Measurements from ENCODE around the gene PCSK4. TPM values are rescaled to one million over a fixed set of nuclear protein-coding genes. Genes with fewer than 3 reads are reported as not detected.
"Not testable (repeated sequence)": the region's sequence is repeated elsewhere in the genome, so short reads cannot be mapped to it uniquely, and the experiment has no call there.

Gene PCSK4
- polyA plus RNA-seq, 1 of the 3 experiments (the other 2 are of a cell fraction) = 6.6 TPM

- no peak overlapping the region for H3K4me3 ChIP-seq (ENCODE audit: low read depth in 2 of 2, low read length in 1 of 2)
- no peak for DNase-seq
- no peak overlapping the region for H3K9ac ChIP-seq
- 70% methylated on average over 9 of the region's 9 CpGs for WGBS (ENCODE audit: low lambda C conversion rate)
- no peak overlapping the region for H2AFZ ChIP-seq (ENCODE audit: low read depth)
- no peak overlapping the region for H3K4me2 ChIP-seq
- no peaks in the 10 kb centered on the region for H3K79me2 ChIP-seq (ENCODE audit: insufficient read depth)
- no peak for TF ChIP-seq CTCF (IDR thresholded peaks at IDR 0.05)
- TF ChIP-seq MAX (IDR thresholded peaks at IDR 0.05; ENCODE audit: low read depth) = no peak
- TF ChIP-seq CHD2 (IDR thresholded peaks at IDR 0.05; ENCODE audit: low read length, partially characterized antibody) = no peak
- no peak for TF ChIP-seq RFX5 (IDR thresholded peaks at IDR 0.05; ENCODE audit: low read length)
- TF ChIP-seq SIN3A (IDR thresholded peaks at IDR 0.05; ENCODE audit: borderline replicate concordance, low read depth, low read length) = no peak
- no peak for TF ChIP-seq TAF1 (IDR thresholded peaks at IDR 0.05; ENCODE audit: borderline replicate concordance, low read depth, low read length)
- TF ChIP-seq SMC3 (IDR thresholded peaks at IDR 0.05; ENCODE audit: low read depth, low read length) = no peak
- CTCF ChIA-PET = interaction anchor here (0.8 to 3.0 kb wide), 3 partner anchors 10 to 46 kb away, joined by 3 to 9 read pairs (median 4); no protein-coding TSS in a partner anchor
- POLR2A ChIA-PET = no interaction called here
- H3K4me1 ChIP-seq (ENCODE audit: control insufficient read depth in 1 of 2, insufficient read depth in 2 of 2, low read depth in 1 of 2, low read length in 1 of 2) = peaks cover 5 to 7% of the 10 kb centered on the region in 2 experiments; a peak in 2 of 4 replicates
- 0 out of 2 replicates have a peak, but pooled peaks cover 5% of the 10 kb centered on the region for H3K27me3 ChIP-seq (ENCODE audit: insufficient read depth)
- H3K9me2 ChIP-seq = no peaks in the 10 kb centered on the region
- H3K9me3 ChIP-seq = no peaks in the 10 kb centered on the region
- no peaks in the 10 kb centered on the region for H3K36me3 ChIP-seq (replicated peaks in 1 of 2; ENCODE audit: control insufficient read depth in 1 of 2, insufficient read depth in 2 of 2, low read length in 1 of 2)
- no peaks in the 10 kb centered on the region for H4K20me1 ChIP-seq (ENCODE audit: insufficient read depth)
- H3F3A ChIP-seq (replicated peaks; ENCODE audit: insufficient read depth) = peaks cover 8% of the 10 kb centered on the region
- no peak overlapping the region for H3K27ac ChIP-seq (ENCODE audit: low read depth in 2 of 2, low read length in 1 of 2)
These were observed 11.0 kb upstream of the PCSK4 start for GRCh38 chr19:1501200-1501595.

- H3K27ac ChIP-seq (ENCODE audit: low read depth in 2 of 2, low read length in 1 of 2); H3K4me1 ChIP-seq (ENCODE audit: control insufficient read depth in 1 of 2, insufficient read depth in 2 of 2, low read depth in 1 of 2, low read length in 1 of 2); H3K4me3 ChIP-seq (ENCODE audit: low read depth in 2 of 2, low read length in 1 of 2); H3K79me2 ChIP-seq (ENCODE audit: insufficient read depth); H3K4me2 ChIP-seq; H3F3A ChIP-seq (replicated peaks; ENCODE audit: insufficient read depth); H4K20me1 ChIP-seq (ENCODE audit: insufficient read depth); DNase-seq; H3K36me3 ChIP-seq (replicated peaks in 1 of 2; ENCODE audit: control insufficient read depth in 1 of 2, insufficient read depth in 2 of 2, low read length in 1 of 2); CTCF ChIA-PET; H2AFZ ChIP-seq (ENCODE audit: low read depth); POLR2A ChIA-PET; H3K9me3 ChIP-seq; H3K9me2 ChIP-seq; H3K27me3 ChIP-seq (ENCODE audit: insufficient read depth); H3K9ac ChIP-seq: not testable (repeated sequence)
- WGBS (ENCODE audit: low lambda C conversion rate) = 40% methylated on average over 1 of the region's 34 CpGs
These were observed 9.1 kb upstream of the PCSK4 start for GRCh38 chr19:1499231-1499630.

GRCh38 chr19:1497578-1498235, 7.6 kb upstream of the PCSK4 start:
- H3K9me2 ChIP-seq = no peaks in the 10 kb centered on the region
- CTCF ChIA-PET = no interaction called here
- no peaks in the 10 kb centered on the region for H3K27me3 ChIP-seq (ENCODE audit: insufficient read depth)
- WGBS (ENCODE audit: low lambda C conversion rate) = 77% methylated on average over 4 of the region's 25 CpGs
- H3K9me3 ChIP-seq = no peaks in the 10 kb centered on the region
- POLR2A ChIA-PET = no interaction called here
- no peak for DNase-seq
- no peak overlapping the region for H3K4me2 ChIP-seq
- no peak overlapping the region for H3K27ac ChIP-seq (ENCODE audit: low read depth in 2 of 2, low read length in 1 of 2)
- no peaks in the 10 kb centered on the region for H4K20me1 ChIP-seq (ENCODE audit: insufficient read depth)
- H3K79me2 ChIP-seq (ENCODE audit: insufficient read depth) = no peaks in the 10 kb centered on the region
- H3K4me3 ChIP-seq (ENCODE audit: low read depth in 2 of 2, low read length in 1 of 2) = no peak overlapping the region
- peaks cover 8% of the 10 kb centered on the region for H3F3A ChIP-seq (replicated peaks; ENCODE audit: insufficient read depth)
- no peaks in the 10 kb centered on the region for H3K36me3 ChIP-seq (replicated peaks in 1 of 2; ENCODE audit: control insufficient read depth in 1 of 2, insufficient read depth in 2 of 2, low read length in 1 of 2)
- H3K9ac ChIP-seq = no peak overlapping the region
- no peak overlapping the region for H2AFZ ChIP-seq (ENCODE audit: low read depth)
- H3K4me1 ChIP-seq (ENCODE audit: control insufficient read depth in 1 of 2, insufficient read depth in 2 of 2, low read depth in 1 of 2, low read length in 1 of 2) = peaks cover 0 to 3% of the 10 kb centered on the region in 2 experiments; a peak in 1 of 4 replicates
- TF ChIP-seq TEAD4 (IDR thresholded peaks at IDR 0.05; ENCODE audit: borderline replicate concordance, insufficient read depth) (no peak), CTCF (IDR thresholded peaks at IDR 0.05) (no peak), RFX5 (IDR thresholded peaks at IDR 0.05; ENCODE audit: low read length) (no peak), IRF3 (IDR thresholded peaks at IDR 0.05; ENCODE audit: low read depth, low read length) (no peak), FOXM1 (IDR thresholded peaks at IDR 0.05; ENCODE audit: low read depth) (no peak), RAD21 (IDR thresholded peaks at IDR 0.05; ENCODE audit: low read length) (no peak), RXRA (IDR thresholded peaks at IDR 0.05; ENCODE audit: borderline replicate concordance, low read depth) (no peak), USF1 (IDR thresholded peaks at IDR 0.05; ENCODE audit: borderline replicate concordance, low read depth) (no peak), TAF1 (IDR thresholded peaks at IDR 0.05; ENCODE audit: borderline replicate concordance, low read depth, low read length) (no peak), SMC3 (IDR thresholded peaks at IDR 0.05; ENCODE audit: low read depth, low read length) (no peak), MXI1 (IDR thresholded peaks at IDR 0.05; ENCODE audit: low read depth, low read length) (no peak)

All from SK-N-SH (cell line).